ENCODE measurements around the gene ITGA11. TPM values are rescaled to one million over a fixed set of nuclear protein-coding genes. Genes with fewer than 3 reads are reported as not detected.

ITGA11 gene
- total RNA-seq, 4 donors from 2014 or later, result 2.5 to 8.4 (median 5.6) TPM

GRCh38 chr15:68362537-68363126 is 69.3 kb downstream of the ITGA11 start:
- no peak for TF ChIP-seq CTCF (IDR thresholded peaks at IDR 0.05; ENCODE audit: low read depth)

GRCh38 chr15:68360721-68361120 is 71.2 kb downstream of the ITGA11 start:
- no peak for TF ChIP-seq CTCF (IDR thresholded peaks at IDR 0.05; ENCODE audit: low read depth)

GRCh38 chr15:68356778-68357177 is 75.2 kb downstream of the ITGA11 start:
- TF ChIP-seq CTCF (IDR thresholded peaks at IDR 0.05; ENCODE audit: low read depth), result no peak

GRCh38 chr15:68354923-68355322 is 77.0 kb downstream of the ITGA11 start:
- TF ChIP-seq CTCF (IDR thresholded peaks at IDR 0.05; ENCODE audit: low read depth), result no peak

- TF ChIP-seq CTCF (IDR thresholded peaks at IDR 0.05; ENCODE audit: low read depth), result no peak
These were observed 77.7 kb downstream of the ITGA11 start for GRCh38 chr15:68354268-68354667.

- TF ChIP-seq CTCF (IDR thresholded peaks at IDR 0.05; ENCODE audit: low read depth), result no peak
These were observed 78.4 kb downstream of the ITGA11 start for GRCh38 chr15:68353421-68354135.

GRCh38 chr15:68352401-68353062 is 79.4 kb downstream of the ITGA11 start:
- no peak for TF ChIP-seq CTCF (IDR thresholded peaks at IDR 0.05; ENCODE audit: low read depth)
